Inflammatory macrophage treated with lipopolysaccharide for 1 hour (primary cell): Measurements from ENCODE around the gene NAALADL2.
"Not testable (repeated sequence)": the region's sequence is repeated elsewhere in the genome, so short reads cannot be mapped to it uniquely, and the experiment has no call there.

ENCODE experiments used
- DNase-seq, 2 donors: peaks; one replicate each; pipeline ENCODE4 v3.0.0-alpha.2; 2020 to 2022

NAALADL2 gene

GRCh38 chr3:175329373-175329772, 470.2 kb downstream of the NAALADL2 start:
- no peak for DNase-seq

DNA sequence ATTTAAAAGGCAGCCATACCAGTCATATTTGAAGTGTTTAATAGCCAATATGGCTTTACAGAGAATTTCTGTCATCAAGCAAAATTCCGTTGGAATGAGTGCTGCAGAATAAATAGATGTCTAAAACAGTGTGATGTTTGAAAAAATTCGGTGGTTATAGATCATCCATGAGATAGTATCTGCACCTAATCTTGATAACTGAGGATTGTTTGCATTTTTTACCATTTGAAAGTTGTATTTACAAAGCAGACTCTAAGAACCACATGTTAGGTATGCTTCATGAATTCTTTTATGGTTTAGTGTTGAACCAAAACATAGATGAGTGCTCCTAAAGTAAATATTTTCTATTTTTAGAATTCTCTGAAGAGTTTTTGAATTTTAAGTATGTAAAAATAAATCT, 476.1 kb downstream of the NAALADL2 start:
- DNase-seq = no peak

DNA sequence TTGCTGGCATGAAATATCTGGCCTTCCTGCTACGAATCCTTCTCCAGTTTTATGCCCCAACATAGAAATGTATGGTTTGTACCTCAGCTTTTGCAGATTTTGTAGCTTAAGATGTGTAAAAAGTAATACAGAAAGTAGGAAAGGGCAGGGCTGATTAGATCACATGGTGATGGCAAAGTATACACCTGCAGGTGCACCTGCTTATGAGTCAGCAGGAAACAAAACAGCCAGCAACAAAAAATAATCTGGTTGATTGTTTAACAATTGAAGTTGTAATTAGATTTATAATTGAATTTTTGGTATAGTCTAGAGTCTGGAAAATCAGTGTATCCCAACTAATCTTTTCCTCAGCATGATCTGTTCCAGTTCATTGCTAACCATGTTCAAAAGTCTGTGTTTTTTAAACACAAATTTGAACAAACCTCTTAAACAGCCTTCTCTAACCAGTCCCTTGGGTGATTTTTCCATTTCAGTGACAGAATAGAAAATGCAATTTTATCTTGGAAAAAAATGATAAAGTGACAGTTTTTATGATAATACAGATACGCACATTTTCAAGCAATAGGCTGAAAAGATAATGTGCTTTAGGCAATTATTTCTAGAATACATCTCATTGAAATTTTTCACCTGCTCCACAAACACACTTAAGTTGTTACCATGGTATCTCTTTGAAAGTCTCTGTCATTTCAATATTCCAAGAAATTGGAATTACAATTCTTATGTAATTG, 477.4 kb downstream of the NAALADL2 start:
- no peak for DNase-seq

DNA sequence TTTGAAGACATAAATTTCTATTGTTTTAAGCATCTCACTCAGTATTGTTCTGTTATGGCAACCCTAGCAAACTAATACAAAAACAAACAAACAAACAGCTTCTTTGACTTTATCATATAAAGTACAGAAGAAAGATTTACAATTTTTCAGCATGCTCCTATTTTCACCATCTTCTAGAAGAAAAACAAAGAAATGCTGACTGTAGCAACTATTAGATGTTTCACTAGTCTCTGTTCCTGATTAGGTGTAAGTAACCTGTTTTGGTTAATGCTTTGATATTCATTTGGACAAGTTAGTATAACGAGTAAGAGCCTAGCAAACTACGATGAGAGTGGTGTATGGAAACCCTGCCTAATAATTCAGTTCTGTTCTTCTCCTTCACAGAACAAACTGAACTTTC, 478.5 kb downstream of the NAALADL2 start:
- no peak for DNase-seq

- no peak for DNase-seq
Observed at GRCh38 chr3:175338775-175339535, 479.8 kb downstream of the NAALADL2 start.

GRCh38 chr3:175340338-175341015, 481.3 kb downstream of the NAALADL2 start:
- no peak for DNase-seq

- DNase-seq = no peak
Observed at GRCh38 chr3:175342196-175342595, 483.1 kb downstream of the NAALADL2 start.

DNA sequence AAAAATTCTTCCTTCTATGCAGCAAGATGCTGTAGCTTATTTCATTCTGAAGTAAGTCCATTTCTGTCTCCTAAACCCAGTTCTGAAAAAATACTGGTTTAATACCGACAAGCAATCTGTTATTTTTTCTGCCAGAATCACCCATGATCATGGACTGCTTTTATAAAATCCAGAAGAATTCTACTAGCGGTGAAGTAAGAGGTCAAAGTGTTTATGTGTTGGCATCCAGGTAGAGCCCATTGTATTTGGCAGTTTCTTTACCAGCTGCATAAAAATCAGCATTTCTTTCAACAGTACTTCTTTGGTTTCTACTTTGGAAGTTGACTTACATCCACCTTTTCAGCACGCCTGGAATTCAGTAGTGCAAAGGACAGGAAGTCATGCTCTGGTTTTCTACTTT, 484.8 kb downstream of the NAALADL2 start:
- no peak for DNase-seq

- no peak for DNase-seq
Observed at GRCh38 chr3:175346573-175347356, 487.6 kb downstream of the NAALADL2 start.

GRCh38 chr3:175349168-175349567, 490.0 kb downstream of the NAALADL2 start:
- no peak for DNase-seq

DNA sequence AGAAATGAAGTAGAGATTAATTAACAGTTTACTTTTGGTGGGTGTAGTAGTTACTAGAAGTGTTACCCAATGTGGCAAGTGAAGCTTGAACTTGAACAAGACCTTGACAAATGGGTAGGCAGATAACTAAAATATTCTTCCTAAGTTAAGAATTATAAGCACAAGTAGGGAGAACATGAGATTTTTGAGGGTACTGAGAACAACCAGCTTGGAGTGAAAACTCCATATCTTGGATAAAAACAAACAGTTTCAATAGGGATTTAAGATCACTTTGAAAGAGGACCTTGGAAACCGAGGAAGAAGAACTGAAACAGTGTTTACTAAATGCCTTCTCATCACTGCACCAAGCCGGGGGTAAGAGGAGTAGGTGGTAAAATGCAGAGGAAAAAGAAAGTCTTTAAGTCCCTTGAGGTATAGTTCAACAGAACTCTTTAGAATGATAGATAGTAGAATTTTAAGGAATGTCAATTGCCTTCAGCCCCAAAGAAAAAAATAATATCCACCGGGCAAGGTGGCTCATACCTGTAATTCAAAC, 496.7 kb downstream of the NAALADL2 start:
- no peak for DNase-seq

GRCh38 chr3:175356899-175357324, 497.8 kb downstream of the NAALADL2 start:
- no peak for DNase-seq

- no peak for DNase-seq
Observed at GRCh38 chr3:175357758-175358157, 498.6 kb downstream of the NAALADL2 start.

DNA sequence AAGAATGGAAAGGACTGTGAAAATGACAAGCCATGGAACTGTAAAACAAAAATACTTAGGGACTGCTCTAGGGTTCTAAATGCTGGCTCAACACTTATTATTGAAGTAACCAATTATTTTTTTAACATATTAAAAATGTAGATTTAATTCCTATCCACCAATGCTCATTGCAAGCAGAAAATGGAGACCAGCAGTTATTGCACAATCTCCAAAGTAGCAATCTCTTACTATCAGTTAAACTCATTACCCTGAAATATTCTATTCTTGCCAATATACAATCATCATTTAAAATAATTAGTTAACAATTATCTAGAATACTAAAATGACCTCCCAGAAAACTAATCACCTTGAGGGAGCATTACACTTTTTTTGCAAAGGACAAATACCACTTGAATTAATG, 499.8 kb downstream of the NAALADL2 start:
- DNase-seq = no peak

DNA sequence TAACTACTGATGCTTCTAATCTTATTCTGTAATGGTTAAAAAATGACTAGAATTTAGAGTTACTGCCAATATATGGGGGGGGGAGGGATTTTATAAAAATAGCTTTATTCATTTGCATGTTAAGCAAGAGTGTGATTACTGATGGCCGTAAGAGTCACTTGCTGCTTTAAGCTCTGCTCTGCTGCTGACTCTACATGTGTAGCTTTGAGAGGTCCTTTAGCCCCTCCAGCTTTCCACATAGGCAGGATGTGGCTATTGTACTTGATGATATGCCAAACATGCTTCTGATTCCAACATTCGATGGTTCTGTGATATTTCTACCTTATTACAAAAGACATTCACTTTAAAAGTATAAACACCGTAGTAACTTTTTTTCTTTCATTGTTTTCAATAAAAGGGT, 511.3 kb downstream of the NAALADL2 start:
- DNase-seq = not testable (repeated sequence)

DNA sequence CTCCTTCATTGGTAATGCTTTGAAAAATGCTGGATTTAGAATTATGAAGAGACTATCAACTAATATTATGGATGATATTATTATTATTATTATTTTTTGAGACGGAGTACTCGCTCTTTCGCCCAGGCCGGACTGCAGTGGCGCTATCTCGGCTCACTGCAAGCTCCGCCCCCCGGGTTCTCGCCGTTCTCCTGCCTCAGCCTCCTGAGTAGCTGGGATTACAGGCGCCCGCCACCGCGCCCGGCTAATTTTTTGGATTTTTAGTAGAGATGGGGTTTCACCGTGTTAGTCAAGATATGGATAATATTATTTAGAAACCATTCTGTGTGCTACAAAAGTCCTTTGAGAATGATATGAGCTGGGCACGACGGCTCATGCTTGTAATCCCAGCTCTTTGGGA, 512.1 kb downstream of the NAALADL2 start:
- DNase-seq = not testable (repeated sequence)

DNA sequence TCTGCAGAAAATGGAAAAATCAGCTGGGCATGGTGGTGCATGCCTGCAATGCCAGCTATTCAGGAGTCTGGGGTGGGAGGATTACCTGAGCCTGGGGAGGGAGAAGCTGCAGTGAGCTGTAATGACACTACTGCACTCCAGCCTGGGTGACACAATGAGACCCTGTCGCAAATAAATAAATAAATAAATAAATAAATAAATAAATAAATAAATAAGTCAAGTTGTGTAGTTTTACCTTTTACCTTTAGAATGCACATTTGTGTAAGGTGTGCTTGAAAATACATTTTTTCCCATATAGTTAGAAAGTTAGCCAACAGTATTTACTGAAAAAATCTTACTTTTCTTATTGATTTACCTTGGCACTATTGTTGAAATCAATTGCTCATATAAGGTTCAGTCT, 515.6 kb downstream of the NAALADL2 start:
- DNase-seq = no peak

DNA sequence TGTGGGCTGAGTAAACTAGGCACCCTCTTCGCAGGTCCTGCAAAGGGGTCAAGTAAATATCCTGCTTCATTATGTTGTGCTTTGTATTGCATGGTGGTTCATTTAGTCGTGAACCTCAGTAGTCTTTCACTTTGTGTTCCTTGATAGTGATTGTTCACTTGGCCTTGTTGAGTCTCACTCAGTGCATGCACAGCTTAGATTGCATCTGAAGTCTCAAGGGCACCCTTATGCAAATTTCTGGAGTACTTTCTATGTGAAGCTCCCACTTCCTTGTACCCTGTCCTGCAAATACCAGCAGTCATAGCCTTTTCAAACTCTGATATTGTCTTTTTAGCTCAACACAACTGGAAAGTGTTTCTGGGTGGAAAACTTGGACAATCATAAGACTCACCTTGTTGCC, 519.2 kb downstream of the NAALADL2 start:
- DNase-seq = no peak

- DNase-seq = no peak
Observed at GRCh38 chr3:175381685-175382084, 522.6 kb downstream of the NAALADL2 start.

DNA sequence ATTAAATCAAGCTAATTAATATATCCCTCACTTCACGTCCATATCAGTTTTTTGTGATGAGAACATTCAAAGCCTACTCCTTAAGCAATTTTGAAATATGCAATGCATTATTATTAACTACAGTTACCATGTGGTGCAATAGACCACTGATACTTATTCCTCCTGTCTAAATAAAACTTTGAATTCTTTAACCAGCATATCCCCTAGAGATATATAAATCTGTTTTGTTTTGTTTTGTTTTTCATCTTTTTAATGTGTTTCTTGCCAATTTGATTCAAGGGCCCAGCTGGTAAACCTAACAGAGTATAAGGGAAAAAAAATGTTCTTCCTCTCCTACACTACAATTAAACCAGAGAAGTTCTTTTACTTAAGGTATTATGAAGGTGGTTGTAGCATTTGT, 524.2 kb downstream of the NAALADL2 start:
- DNase-seq = no peak

DNA sequence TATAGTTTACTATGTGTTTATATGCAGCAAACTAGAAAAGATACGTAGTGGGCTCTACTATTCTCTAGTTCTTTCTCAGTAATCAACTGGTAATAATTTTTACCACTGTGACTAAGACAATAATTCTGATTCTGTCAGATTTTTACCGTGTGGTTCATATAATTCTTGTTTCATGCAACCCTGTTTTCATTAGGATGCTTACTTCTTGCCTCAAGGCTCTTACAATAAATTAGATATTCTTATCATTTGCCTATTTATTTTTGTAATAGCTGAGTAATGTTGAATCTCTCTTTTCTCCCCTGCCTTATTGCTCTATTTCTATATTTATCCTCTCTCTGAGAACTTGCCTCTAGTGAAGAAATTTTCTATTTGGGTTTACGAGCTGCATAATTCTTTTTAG, 524.7 kb downstream of the NAALADL2 start:
- DNase-seq = no peak

GRCh38 chr3:175384569-175384968, 525.4 kb downstream of the NAALADL2 start:
- DNase-seq = no peak

GRCh38 chr3:175386630-175387029, 527.5 kb downstream of the NAALADL2 start:
- DNase-seq = no peak
